Astrocyte of the spinal cord (primary cell): ENCODE data around the gene CC2D2A.

Experiments
- DNase-seq: peaks from one replicate; pipeline ENCODE4 v3.0.0; 2011; ENCODE audit warnings: low read depth, low spot score
- H3K4me3 ChIP-seq: 2 replicates; pipeline ENCODE4 v1.5.1; 2011; ENCODE audit warnings: low read depth, mild to moderate bottlenecking, low read length, moderate library complexity
- CTCF ChIP-seq: IDR thresholded peaks from 2 replicates; pipeline ENCODE4 v1.5.1; 2012; ENCODE audit warnings: low read depth, mild to moderate bottlenecking, low read length, inconsistent platforms
- in situ Hi-C: cut with HindIII; loops from 2 replicates; pipeline ENCODE4 v1.10.0; 2017; ENCODE audit warnings: low sequenced_read_pairs

The CC2D2A gene

GRCh38 chr4:15469402-15470127 is at the start of gene CC2D2A:
TSS of gene CC2D2A (plus strand) at chr4:15469882. CDS start at chr4:15475933, 6,051 bp downstream.
- peak; percentile 78 for DNase-seq
- TF ChIP-seq CTCF, result no peak
- in situ Hi-C loops, result no loop called here
- H3K4me3 ChIP-seq, result peak within 1 kb of the TSS; percentile 65

DNA sequence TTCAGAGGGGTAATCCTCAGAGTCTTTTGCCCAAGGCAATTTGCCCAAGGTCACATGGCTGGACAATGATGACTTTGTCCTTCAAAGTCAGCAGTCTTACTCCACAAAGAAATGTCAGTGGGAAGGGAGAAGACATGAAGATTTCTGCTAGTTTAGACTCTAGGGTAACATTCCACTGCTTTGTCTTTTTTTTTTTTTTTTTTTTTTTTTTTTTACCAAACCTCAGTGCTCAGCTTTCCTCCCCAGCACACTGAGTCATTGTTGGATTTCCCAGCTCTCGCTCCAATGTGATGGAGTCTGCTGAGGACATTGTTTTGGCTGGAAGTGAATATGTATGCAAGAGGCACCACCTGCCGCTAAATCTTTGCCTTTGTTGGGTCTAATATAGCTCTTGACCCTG is 49.0 kb upstream of the CC2D2A start:
- in situ Hi-C loops, result no loop called here
- no peak overlapping the region for H3K4me3 ChIP-seq
- TF ChIP-seq CTCF, result peak; percentile 7
- DNase-seq, result peak; percentile 88

GRCh38 chr4:15423285-15423711 is 46.4 kb upstream of the CC2D2A start:
- no peak for DNase-seq
- H3K4me3 ChIP-seq, result no peak overlapping the region
- TF ChIP-seq CTCF, result no peak
- in situ Hi-C loops, result no loop called here

- DNase-seq, result no peak
- no peak overlapping the region for H3K4me3 ChIP-seq
- in situ Hi-C loops, result no loop called here
- no peak for TF ChIP-seq CTCF
Measured at GRCh38 chr4:15425520-15425919, 44.2 kb upstream of the CC2D2A start.

DNA sequence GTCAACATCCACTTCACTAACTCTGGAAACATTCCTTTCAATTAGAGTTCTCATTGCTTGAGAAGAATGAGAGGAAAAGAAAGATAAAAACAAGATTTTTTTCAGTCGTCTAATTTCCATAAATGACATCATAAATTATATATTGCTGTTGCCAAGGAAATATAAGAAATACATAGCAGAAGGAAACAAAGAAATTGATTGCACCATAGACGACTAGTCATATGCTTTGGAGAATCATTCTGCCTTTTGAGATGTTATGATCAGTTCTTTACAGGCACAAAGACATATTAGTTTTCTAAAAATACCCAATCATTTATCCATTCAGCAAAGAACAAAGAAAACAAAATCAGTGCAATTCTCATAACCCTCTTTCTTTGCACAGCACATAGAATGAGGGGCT is 42.5 kb upstream of the CC2D2A start:
- TF ChIP-seq CTCF, result no peak
- DNase-seq, result no peak
- in situ Hi-C loops, result no loop called here
- no peak overlapping the region for H3K4me3 ChIP-seq

DNA sequence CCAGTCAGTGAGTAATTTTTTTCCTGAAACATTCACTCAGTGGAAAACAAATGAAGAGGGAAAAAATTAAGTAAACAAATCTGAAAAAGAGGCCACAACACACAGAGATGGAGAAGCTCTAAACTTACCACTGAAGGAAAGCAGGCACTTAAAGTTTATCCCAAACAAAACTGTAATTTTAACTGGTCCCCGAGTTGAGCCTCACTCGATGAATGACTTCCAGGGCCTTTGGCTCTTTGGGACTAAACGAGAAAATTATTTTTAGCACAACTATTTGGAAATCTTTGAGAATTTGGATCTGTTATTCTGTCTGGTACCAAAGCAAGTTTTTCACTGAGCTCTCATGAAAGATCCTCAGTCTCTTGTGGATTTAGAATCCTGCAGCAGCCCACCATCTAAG is 42.0 kb upstream of the CC2D2A start, which contains the start of gene C1QTNF7:
TSS of gene C1QTNF7 (plus strand) at position 333 of the 400 bp plus-strand sequence. CDS start 7,711 bp downstream, outside the sequence.
- no peak for TF ChIP-seq CTCF
- H3K4me3 ChIP-seq, result no peak within 1 kb of the TSS
- in situ Hi-C loops, result no loop called here
- no peak for DNase-seq
